Measurements from ENCODE around the gene TMEM41A.

The TMEM41A gene

GRCh38 chr3:185530856-185531255, 32.0 kb upstream of the TMEM41A start:
- no peak overlapping the region for H3K4me3 ChIP-seq (ENCODE audit: low read length)
- no peak for DNase-seq (ENCODE audit: low read depth)
- TF ChIP-seq CTCF (conservative IDR thresholded peaks at IDR 0.05; ENCODE audit: low read length), result no peak

GRCh38 chr3:185528532-185528931, 29.7 kb upstream of the TMEM41A start:
- H3K4me3 ChIP-seq (ENCODE audit: low read length), result no peak overlapping the region
- no peak for DNase-seq (ENCODE audit: low read depth)
- no peak for TF ChIP-seq CTCF (conservative IDR thresholded peaks at IDR 0.05; ENCODE audit: low read length)

GRCh38 chr3:185527364-185527763, 28.5 kb upstream of the TMEM41A start:
- no peak for TF ChIP-seq CTCF (conservative IDR thresholded peaks at IDR 0.05; ENCODE audit: low read length)
- H3K4me3 ChIP-seq (ENCODE audit: low read length), result no peak overlapping the region
- no peak for DNase-seq (ENCODE audit: low read depth)

- no peak overlapping the region for H3K4me3 ChIP-seq (ENCODE audit: low read length)
- no peak for DNase-seq (ENCODE audit: low read depth)
- no peak for TF ChIP-seq CTCF (conservative IDR thresholded peaks at IDR 0.05; ENCODE audit: low read length)
Observed at GRCh38 chr3:185526349-185526951, 27.6 kb upstream of the TMEM41A start.

- no peak for DNase-seq (ENCODE audit: low read depth)
- H3K4me3 ChIP-seq (ENCODE audit: low read length), result no peak overlapping the region
- no peak for TF ChIP-seq CTCF (conservative IDR thresholded peaks at IDR 0.05; ENCODE audit: low read length)
Observed at GRCh38 chr3:185521349-185522138, 22.7 kb upstream of the TMEM41A start.

GRCh38 chr3:185519021-185519420, 20.2 kb upstream of the TMEM41A start:
- no peak for TF ChIP-seq CTCF (conservative IDR thresholded peaks at IDR 0.05; ENCODE audit: low read length)
- H3K4me3 ChIP-seq (ENCODE audit: low read length), result no peak overlapping the region
- DNase-seq (ENCODE audit: low read depth), result peak; percentile 1

Measured in AG10803 (cell line).